HepG2 (cell line): ENCODE measurements around the gene KRTCAP2. TPM values are rescaled to one million over a fixed set of nuclear protein-coding genes. Genes with fewer than 3 reads are reported as not detected.

Experiments used
- ERF ChIP-seq: IDR thresholded peaks from 2 replicates; pipeline ENCODE4 v1.6.1; 2018; ENCODE audit warnings: missing biosample characterization, missing genetic modification reagents
- FOSL2 ChIP-seq: sonication (generic); formaldehyde crosslinking; IDR thresholded peaks from 2 replicates; pipeline ENCODE4 v1.4.0; 2020; ENCODE audit warnings: missing genetic modification reagents
- GATAD1 ChIP-seq: IDR thresholded peaks from 2 replicates; pipeline ENCODE4 v1.6.1; 2016; ENCODE audit warnings: missing genetic modification reagents, missing compliant biosample characterization
- HDAC1 ChIP-seq: sonication (generic); formaldehyde crosslinking; IDR thresholded peaks from 2 replicates; pipeline ENCODE4 v1.5.1; 2020; ENCODE audit warnings: mild to moderate bottlenecking, missing genetic modification reagents
- MXD1 ChIP-seq: sonication (generic); formaldehyde crosslinking; IDR thresholded peaks from 2 replicates; pipeline ENCODE4 v1.4.0; 2020; ENCODE audit warnings: mild to moderate bottlenecking, missing genetic modification reagents
- NCOA5 ChIP-seq: sonication (generic); formaldehyde crosslinking; IDR thresholded peaks from 2 replicates; pipeline ENCODE4 v1.4.0; 2020; ENCODE audit warnings: missing genetic modification reagents
- NFYB ChIP-seq: sonication (generic); formaldehyde crosslinking; IDR thresholded peaks from 2 replicates; pipeline ENCODE4 v1.4.0; 2020; ENCODE audit warnings: missing genetic modification reagents
- ONECUT2 ChIP-seq: sonication (generic); formaldehyde crosslinking; IDR thresholded peaks from 2 replicates; pipeline ENCODE4 v1.4.0; 2020; ENCODE audit warnings: missing genetic modification reagents
- PREB ChIP-seq: sonication (generic); formaldehyde crosslinking; IDR thresholded peaks from 2 replicates; pipeline ENCODE4 v1.4.0; 2020; ENCODE audit warnings: missing genetic modification reagents
- REPIN1 ChIP-seq: sonication (generic); formaldehyde crosslinking; IDR thresholded peaks from 2 replicates; pipeline ENCODE4 v1.8.0; 2022; ENCODE audit warnings: missing genetic modification reagents, low read depth, mild to moderate bottlenecking, borderline replicate concordance
- TFAP4 ChIP-seq: sonication (generic); IDR thresholded peaks from 2 replicates; pipeline ENCODE4 v1.6.1; 2016; ENCODE audit warnings: low read depth, borderline replicate concordance
- TRAFD1 ChIP-seq: sonication (generic); formaldehyde crosslinking; IDR thresholded peaks from 2 replicates; pipeline ENCODE4 v1.5.1; 2020; ENCODE audit warnings: missing genetic modification reagents, mild to moderate bottlenecking, borderline replicate concordance
- XBP1 ChIP-seq: sonication (generic); formaldehyde crosslinking; IDR thresholded peaks from 2 replicates; pipeline ENCODE4 v1.5.0; 2020; ENCODE audit warnings: missing genetic modification reagents
- ZBTB37 ChIP-seq: sonication (generic); formaldehyde crosslinking; IDR thresholded peaks from 2 replicates; pipeline ENCODE4 v1.4.0; 2020; ENCODE audit warnings: mild to moderate bottlenecking, missing genetic modification reagents
- ZNF564 ChIP-seq: sonication (generic); formaldehyde crosslinking; IDR thresholded peaks from 2 replicates; pipeline ENCODE4 v1.8.1; 2023; ENCODE audit warnings: mild to moderate bottlenecking, missing genetic modification reagents
- polyA plus RNA-seq, 8 experiments: library from polyadenylated mRNA; depleted of rRNA in 3 of 8; stranded (reverse) in 7 of 8; unstranded in 1 of 8; fragments of >200 nt; fragmentation: Illumina TruSeq in 4 of 8; extraction: Trizol in 4 of 8; gene quantifications; 2 replicates each; pipeline versions ENCODE4 v1.2.1 to v1.2.3, GENCODE V29; 2011 to 2016; ENCODE audit warnings: low read depth in 4 of 8, missing spikeins in 1 of 8, mixed read lengths in 1 of 8; ENCODE audit not compliant: insufficient read depth in 1 of 8
- total RNA-seq, 5 experiments: library from RNA; depleted of rRNA; stranded (reverse); fragments of >200 nt; fragmentation: Illumina TruSeq; extraction: Trizol; gene quantifications; 2 replicates each; pipeline ENCODE4 v1.2.3, GENCODE V29; 2016; ENCODE audit warnings: low read depth in 1 of 5
- TF ChIP-seq, protein P1 (sequence below): sonication (generic); formaldehyde crosslinking; IDR thresholded peaks from 2 replicates; pipeline ENCODE4 v1.4.0; 2020; ENCODE audit warnings: mild to moderate bottlenecking, missing genetic modification reagents, borderline replicate concordance
- TF ChIP-seq, protein P2 (sequence below): IDR thresholded peaks from 2 replicates; pipeline ENCODE4 v1.6.1; 2016; ENCODE audit warnings: mild to moderate bottlenecking

The KRTCAP2 gene
- total and polyA plus RNA-seq, 2 of the 13 experiments (the other 11 are each of a cell fraction or from before 2014, with no cell fraction given) = 77.3 to 79.4 TPM

DNA sequence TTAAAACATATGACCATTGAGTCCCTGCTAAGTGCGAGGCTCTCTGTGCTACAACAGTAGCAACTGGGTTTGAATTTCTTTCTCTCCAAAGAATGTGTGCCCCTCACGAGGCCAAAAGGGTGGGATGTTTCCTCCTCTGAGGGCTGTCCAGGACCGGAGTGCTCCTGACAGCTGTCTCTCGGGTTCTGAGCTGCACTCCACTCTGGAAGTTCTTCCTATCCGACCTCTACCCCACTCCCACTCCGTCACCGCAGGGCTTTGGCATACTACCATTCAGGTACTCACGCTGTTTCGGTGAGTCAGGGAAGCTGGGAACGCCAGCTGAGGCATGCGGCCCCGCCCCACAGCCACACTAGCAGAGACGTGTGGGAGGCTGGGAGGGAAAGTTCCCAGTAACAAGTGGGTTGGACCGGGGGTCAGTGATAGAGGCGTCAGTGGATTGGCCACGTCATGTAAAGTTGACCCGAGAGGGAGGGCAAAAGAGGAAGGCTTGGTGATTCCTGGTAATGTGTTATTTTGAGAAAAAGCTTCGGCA lies 38.2 kb downstream of the KRTCAP2 start (continued):
- TF ChIP-seq PREB (CRISPR knock-in tag) (no peak), ZNF564 (CRISPR knock-in tag) (no peak), ONECUT2 (0 out of 2 replicates have a peak, but pooled peaks have one; percentile 10), MXD1 (no peak), XBP1 (CRISPR knock-in tag) (peak; percentile 96; the same call in 1 of the 2 replicates), ZBTB37 (peak; percentile 14; the same call in 1 of the 2 replicates), TFAP4 (peak; percentile 95), NCOA5 (CRISPR knock-in tag) (peak; percentile 97; the same call in 1 of the 2 replicates), GATAD1 (peak; percentile 31; the same call in 1 of the 2 replicates), ERF (CRISPR knock-in tag) (0 out of 2 replicates have a peak, but pooled peaks have one; percentile 80), NFYB (peak; percentile 32; the same call in 1 of the 2 replicates), TRAFD1 (CRISPR knock-in tag) (no peak), FOSL2 (CRISPR knock-in tag) (peak; percentile 83), REPIN1 (peak; percentile 47; the same call in 1 of the 2 replicates), HDAC1 (CRISPR knock-in tag) (peak; percentile 74)
- TF ChIP-seq, protein P1, sequence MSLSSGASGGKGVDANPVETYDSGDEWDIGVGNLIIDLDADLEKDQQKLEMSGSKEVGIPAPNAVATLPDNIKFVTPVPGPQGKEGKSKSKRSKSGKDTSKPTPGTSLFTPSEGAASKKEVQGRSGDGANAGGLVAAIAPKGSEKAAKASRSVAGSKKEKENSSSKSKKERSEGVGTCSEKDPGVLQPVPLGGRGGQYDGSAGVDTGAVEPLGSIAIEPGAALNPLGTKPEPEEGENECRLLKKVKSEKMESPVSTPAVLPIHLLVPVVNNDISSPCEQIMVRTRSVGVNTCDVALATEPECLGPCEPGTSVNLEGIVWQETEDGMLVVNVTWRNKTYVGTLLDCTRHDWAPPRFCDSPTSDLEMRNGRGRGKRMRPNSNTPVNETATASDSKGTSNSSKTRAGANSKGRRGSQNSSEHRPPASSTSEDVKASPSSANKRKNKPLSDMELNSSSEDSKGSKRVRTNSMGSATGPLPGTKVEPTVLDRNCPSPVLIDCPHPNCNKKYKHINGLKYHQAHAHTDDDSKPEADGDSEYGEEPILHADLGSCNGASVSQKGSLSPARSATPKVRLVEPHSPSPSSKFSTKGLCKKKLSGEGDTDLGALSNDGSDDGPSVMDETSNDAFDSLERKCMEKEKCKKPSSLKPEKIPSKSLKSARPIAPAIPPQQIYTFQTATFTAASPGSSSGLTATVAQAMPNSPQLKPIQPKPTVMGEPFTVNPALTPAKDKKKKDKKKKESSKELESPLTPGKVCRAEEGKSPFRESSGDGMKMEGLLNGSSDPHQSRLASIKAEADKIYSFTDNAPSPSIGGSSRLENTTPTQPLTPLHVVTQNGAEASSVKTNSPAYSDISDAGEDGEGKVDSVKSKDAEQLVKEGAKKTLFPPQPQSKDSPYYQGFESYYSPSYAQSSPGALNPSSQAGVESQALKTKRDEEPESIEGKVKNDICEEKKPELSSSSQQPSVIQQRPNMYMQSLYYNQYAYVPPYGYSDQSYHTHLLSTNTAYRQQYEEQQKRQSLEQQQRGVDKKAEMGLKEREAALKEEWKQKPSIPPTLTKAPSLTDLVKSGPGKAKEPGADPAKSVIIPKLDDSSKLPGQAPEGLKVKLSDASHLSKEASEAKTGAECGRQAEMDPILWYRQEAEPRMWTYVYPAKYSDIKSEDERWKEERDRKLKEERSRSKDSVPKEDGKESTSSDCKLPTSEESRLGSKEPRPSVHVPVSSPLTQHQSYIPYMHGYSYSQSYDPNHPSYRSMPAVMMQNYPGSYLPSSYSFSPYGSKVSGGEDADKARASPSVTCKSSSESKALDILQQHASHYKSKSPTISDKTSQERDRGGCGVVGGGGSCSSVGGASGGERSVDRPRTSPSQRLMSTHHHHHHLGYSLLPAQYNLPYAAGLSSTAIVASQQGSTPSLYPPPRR (CRISPR knock-in tag) = peak; percentile 58
- TF ChIP-seq, protein P2, sequence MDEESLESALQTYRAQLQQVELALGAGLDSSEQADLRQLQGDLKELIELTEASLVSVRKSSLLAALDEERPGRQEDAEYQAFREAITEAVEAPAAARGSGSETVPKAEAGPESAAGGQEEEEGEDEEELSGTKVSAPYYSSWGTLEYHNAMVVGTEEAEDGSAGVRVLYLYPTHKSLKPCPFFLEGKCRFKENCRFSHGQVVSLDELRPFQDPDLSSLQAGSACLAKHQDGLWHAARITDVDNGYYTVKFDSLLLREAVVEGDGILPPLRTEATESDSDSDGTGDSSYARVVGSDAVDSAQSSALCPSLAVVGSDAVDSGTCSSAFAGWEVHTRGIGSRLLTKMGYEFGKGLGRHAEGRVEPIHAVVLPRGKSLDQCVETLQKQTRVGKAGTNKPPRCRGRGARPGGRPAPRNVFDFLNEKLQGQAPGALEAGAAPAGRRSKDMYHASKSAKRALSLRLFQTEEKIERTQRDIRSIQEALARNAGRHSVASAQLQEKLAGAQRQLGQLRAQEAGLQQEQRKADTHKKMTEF = peak; percentile 72; the same call in 1 of the 2 replicates
